ENCODE measurements around the gene ADAMTS10. TPM values are rescaled to one million over a fixed set of nuclear protein-coding genes. Genes with fewer than 3 reads are reported as not detected.
"Not testable (repeated sequence)": the region's sequence is repeated elsewhere in the genome, so short reads cannot be mapped to it uniquely, and the experiment has no call there.

The ADAMTS10 gene
- total RNA-seq, 6 experiments from 2014 or later: 5.0 to 12.2 (median 9.3) TPM

- intact Hi-C loops (cut with DNase I): no loop called here
- no peak overlapping the region for H3K27ac ChIP-seq
- H3K27me3 ChIP-seq: no peaks in the 10 kb centered on the region
- 89% methylated on average over 7 of the region's 7 CpGs for WGBS (ENCODE audit: insufficient coverage, low coverage, low lambda C conversion rate, missing lambda C conversion rate)
- DNase-seq (no peak), ATAC-seq (no peak)
- H3K4me3 ChIP-seq: no peak overlapping the region
- H3K9me3 ChIP-seq: no peaks in the 10 kb centered on the region
- H3K4me1 ChIP-seq: no peaks in the 10 kb centered on the region
- TF ChIP-seq POLR2A (IDR thresholded peaks at IDR 0.05): no peak
- no peak for TF ChIP-seq CTCF (IDR thresholded peaks at IDR 0.05)
- no peaks in the 10 kb centered on the region for H3K36me3 ChIP-seq
These were observed 43.7 kb downstream of the ADAMTS10 start for GRCh38 chr19:8566855-8567254.

GRCh38 chr19:8564866-8565265 is 45.6 kb downstream of the ADAMTS10 start:
- H3K9me3 ChIP-seq; H3K4me3 ChIP-seq; ATAC-seq; H3K27me3 ChIP-seq; intact Hi-C loops (cut with DNase I); H3K36me3 ChIP-seq; DNase-seq; H3K27ac ChIP-seq; H3K4me1 ChIP-seq: not testable (repeated sequence)
- WGBS (ENCODE audit: insufficient coverage, low coverage, low lambda C conversion rate, missing lambda C conversion rate): 63% methylated on average over 2 of the region's 8 CpGs

GRCh38 chr19:8561075-8561764 is 49.3 kb downstream of the ADAMTS10 start:
- no peak overlapping the region for H3K27ac ChIP-seq
- no peaks in the 10 kb centered on the region for H3K9me3 ChIP-seq
- H3K36me3 ChIP-seq: no peaks in the 10 kb centered on the region
- no peaks in the 10 kb centered on the region for H3K4me1 ChIP-seq
- H3K4me3 ChIP-seq: no peak overlapping the region
- no peak for ATAC-seq
- intact Hi-C loops (cut with DNase I): no loop called here
- 58% methylated on average over 2 of the region's 2 CpGs for WGBS (ENCODE audit: insufficient coverage, low coverage, low lambda C conversion rate, missing lambda C conversion rate)
- no peaks in the 10 kb centered on the region for H3K27me3 ChIP-seq
- no peak for TF ChIP-seq CTCF (IDR thresholded peaks at IDR 0.05)
- TF ChIP-seq POLR2A (IDR thresholded peaks at IDR 0.05): no peak
- no peak for DNase-seq

- Histone ChIP-seq H3K4me3 (no peak overlapping the region), H3K27ac (no peak overlapping the region), H3K9me3 (no peaks in the 10 kb centered on the region), H3K27me3 (no peaks in the 10 kb centered on the region), H3K4me1 (no peaks in the 10 kb centered on the region), H3K36me3 (no peaks in the 10 kb centered on the region)
- no peak for TF ChIP-seq CTCF (IDR thresholded peaks at IDR 0.05)
- DNase-seq (no peak), ATAC-seq (no peak)
- 38% methylated on average over 1 of the region's 2 CpGs for WGBS (ENCODE audit: insufficient coverage, low coverage, low lambda C conversion rate, missing lambda C conversion rate)
- intact Hi-C loops (cut with DNase I): no loop called here
These were observed 52.2 kb downstream of the ADAMTS10 start for GRCh38 chr19:8558325-8558724.

- peak; percentile 18 to 58 (median 40) for ATAC-seq
- Histone ChIP-seq H3K4me3 (no peak overlapping the region), H3K4me1 (no peaks in the 10 kb centered on the region), H3K27me3 (no peaks in the 10 kb centered on the region), H3K27ac (no peak overlapping the region), H3K36me3 (no peaks in the 10 kb centered on the region), H3K9me3 (no peaks in the 10 kb centered on the region)
- no peak for DNase-seq
- intact Hi-C loops (cut with DNase I): no loop called here
- 61% methylated on average over 5 of the region's 6 CpGs for WGBS (ENCODE audit: insufficient coverage, low coverage, low lambda C conversion rate, missing lambda C conversion rate)
- TF ChIP-seq POLR2A (IDR thresholded peaks at IDR 0.05): no peak
- TF ChIP-seq CTCF (IDR thresholded peaks at IDR 0.05): no peak
These were observed 52.8 kb downstream of the ADAMTS10 start for GRCh38 chr19:8557642-8558238.

- intact Hi-C loops (cut with DNase I); H3K4me1 ChIP-seq; H3K27ac ChIP-seq; H3K27me3 ChIP-seq; H3K4me3 ChIP-seq; H3K9me3 ChIP-seq; H3K36me3 ChIP-seq; ATAC-seq; DNase-seq: not testable (repeated sequence)
- 90% methylated on average over 2 of the region's 7 CpGs for WGBS (ENCODE audit: insufficient coverage, low coverage, low lambda C conversion rate, missing lambda C conversion rate)
These were observed 56.8 kb downstream of the ADAMTS10 start for GRCh38 chr19:8553729-8554128.

Measured in right lobe of liver (tissue), 6 donors.